C4-2B (cell line): Measurements from ENCODE around the gene PALM2AKAP2.

ENCODE experiments used
- H3K27ac ChIP-seq: fragments of 450-650 bp; 2 replicates; pipeline ENCODE4 v1.5.1; 2017
- CTCF ChIP-seq: fragments of 450-650 bp; conservative IDR thresholded peaks from 2 replicates; pipeline ENCODE4 v1.5.1; 2017; ENCODE audit warnings: mild to moderate bottlenecking
- ZFX ChIP-seq: fragments of 450-650 bp; IDR thresholded peaks from 2 replicates; pipeline ENCODE4 v1.6.1; 2017

Gene PALM2AKAP2

DNA sequence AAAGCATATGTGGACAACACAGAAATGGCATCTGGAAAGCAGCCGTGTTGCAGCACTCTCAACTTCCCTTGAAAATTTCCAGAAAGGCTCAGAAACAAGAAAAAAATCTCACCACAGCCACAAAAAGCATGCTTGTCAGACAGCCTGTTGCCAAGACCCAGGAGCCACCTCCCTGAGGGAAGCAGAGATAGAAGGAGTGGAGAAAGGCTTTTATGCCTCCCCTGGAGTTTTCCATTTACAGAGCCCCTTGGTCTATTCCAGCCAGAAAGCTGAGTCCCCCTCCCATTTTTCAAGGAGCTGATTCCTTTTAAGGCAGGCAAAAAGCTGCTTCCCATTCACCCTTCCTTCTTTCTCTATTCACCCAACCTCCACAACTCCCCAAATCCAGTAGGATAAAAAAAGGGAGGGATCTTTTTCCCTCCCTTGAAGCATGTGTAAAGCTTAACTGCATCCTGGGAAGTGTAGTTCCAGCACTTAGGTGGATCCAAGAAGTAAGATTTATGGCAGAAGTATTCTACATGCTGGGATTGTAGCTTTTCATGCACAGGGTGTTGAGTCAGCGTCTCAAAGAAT lies 37.1 kb upstream of the PALM2AKAP2 start:
- TF ChIP-seq ZFX (no peak), CTCF (no peak)
- H3K27ac ChIP-seq: no peak overlapping the region

DNA sequence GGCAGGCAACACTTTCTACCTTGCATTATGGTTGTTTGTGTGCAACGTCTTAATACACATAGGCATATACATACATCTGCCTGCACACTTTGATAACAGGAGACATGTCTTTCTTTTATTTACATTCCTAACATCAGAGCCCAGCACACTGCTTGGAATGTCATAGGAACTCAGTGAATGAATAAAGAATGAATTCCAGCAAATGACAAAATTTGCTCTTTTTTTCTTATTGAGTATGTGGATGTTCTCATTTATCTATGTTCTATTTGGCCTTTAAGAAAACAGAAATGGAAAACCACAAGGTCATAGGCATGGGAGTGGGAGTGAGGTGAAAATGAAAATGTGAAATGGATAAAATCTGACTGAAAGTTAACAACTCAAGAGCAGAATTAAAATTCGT lies 36.3 kb upstream of the PALM2AKAP2 start:
- TF ChIP-seq CTCF (no peak), ZFX (no peak)
- no peak overlapping the region for H3K27ac ChIP-seq

GRCh38 chr9:109745335-109746283 lies 34.4 kb upstream of the PALM2AKAP2 start:
- TF ChIP-seq ZFX (no peak), CTCF (no peak)
- H3K27ac ChIP-seq: no peak overlapping the region

DNA sequence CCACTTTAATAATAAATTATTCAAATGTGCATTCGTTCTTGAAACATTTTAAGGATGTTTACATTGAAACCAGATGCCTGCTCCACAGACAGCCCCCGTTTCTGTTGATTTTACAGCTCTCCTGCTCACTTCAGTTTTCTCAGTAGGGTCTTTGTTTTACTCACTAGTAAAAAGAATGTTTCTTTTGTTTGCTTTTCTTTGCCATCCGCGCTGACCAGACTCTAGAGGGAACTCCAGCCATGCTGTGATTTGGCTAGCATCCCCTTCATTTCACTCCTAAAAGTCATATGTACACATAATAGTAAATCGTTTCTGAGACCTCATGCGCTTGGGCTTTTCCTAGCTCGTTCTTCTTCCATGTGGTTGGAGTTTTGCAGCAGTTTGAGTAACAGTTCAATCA lies 28.7 kb upstream of the PALM2AKAP2 start:
- H3K27ac ChIP-seq: no peak overlapping the region
- no peak for TF ChIP-seq CTCF
- TF ChIP-seq ZFX: no peak

- no peak overlapping the region for H3K27ac ChIP-seq
- TF ChIP-seq ZFX (no peak), CTCF (no peak)
These were observed 26.7 kb upstream of the PALM2AKAP2 start for GRCh38 chr9:109753308-109753707.

- TF ChIP-seq CTCF: no peak
- TF ChIP-seq ZFX: no peak
- H3K27ac ChIP-seq: no peak overlapping the region
These were observed 25.0 kb upstream of the PALM2AKAP2 start for GRCh38 chr9:109755040-109755439.

- TF ChIP-seq ZFX (no peak), CTCF (no peak)
- no peak overlapping the region for H3K27ac ChIP-seq
These were observed 20.4 kb upstream of the PALM2AKAP2 start for GRCh38 chr9:109759589-109759988.
